ENCODE data around the gene NAV3. TPM values are rescaled to one million over a fixed set of nuclear protein-coding genes. Genes with fewer than 3 reads are reported as not detected.

The NAV3 gene
- polyA plus RNA-seq, 1 donor from 2014 or later = 36.9 TPM

GRCh38 chr12:77835969-77836368 lies 5.3 kb downstream of the NAV3 start:
- no peak overlapping the region for H2AFZ ChIP-seq (ENCODE audit: low read depth, low read length)
- no peak overlapping the region for H3K4me2 ChIP-seq (ENCODE audit: low read length)
- H3K79me2 ChIP-seq (replicated peaks; ENCODE audit: insufficient read depth, low read length) = no peaks in the 10 kb centered on the region

GRCh38 chr12:77837876-77838291 lies 7.2 kb downstream of the NAV3 start:
- Histone ChIP-seq H3K27ac (ENCODE audit: low read length) (no peak overlapping the region), H3K9me2 (ENCODE audit: insufficient read depth, low read length) (no peaks in the 10 kb centered on the region), H3K4me3 (ENCODE audit: low read length) (no peak overlapping the region), H3F3A (ENCODE audit: insufficient read depth, low read length, poor library complexity, severe bottlenecking) (no peaks in the 10 kb centered on the region), H4K20me1 (ENCODE audit: insufficient read depth) (no peaks in the 10 kb centered on the region), H3K36me3 (ENCODE audit: insufficient read depth, low read length) (no peaks in the 10 kb centered on the region), H3K9ac (ENCODE audit: low read length) (no peak overlapping the region), H3K79me2 (replicated peaks; ENCODE audit: insufficient read depth, low read length) (no peaks in the 10 kb centered on the region), H2AFZ (ENCODE audit: low read depth, low read length) (no peak overlapping the region), H3K27me3 (ENCODE audit: insufficient read depth, low read depth, low read length) (no peaks in the 10 kb centered on the region), H3K9me3 (ENCODE audit: low read length) (no peaks in the 10 kb centered on the region), H3K4me2 (ENCODE audit: low read length) (no peak overlapping the region)
- TF ChIP-seq SMC3 (conservative IDR thresholded peaks at IDR 0.05; ENCODE audit: poor library complexity) (no peak), RAD21 (conservative IDR thresholded peaks at IDR 0.05) (no peak)

More at GRCh38 chr12:77835969-77836368, 5.3 kb downstream of the NAV3 start:
- no peaks in the 10 kb centered on the region for H4K20me1 ChIP-seq (ENCODE audit: insufficient read depth)
- no peak overlapping the region for H3K4me3 ChIP-seq (ENCODE audit: low read length)
- no peak overlapping the region for H3K9ac ChIP-seq (ENCODE audit: low read length)
- H3F3A ChIP-seq (ENCODE audit: insufficient read depth, low read length, poor library complexity, severe bottlenecking) = no peaks in the 10 kb centered on the region
- TF ChIP-seq RAD21 (conservative IDR thresholded peaks at IDR 0.05) = no peak
- no peak for TF ChIP-seq SMC3 (conservative IDR thresholded peaks at IDR 0.05; ENCODE audit: poor library complexity)
- no peak for TF ChIP-seq EP300 (conservative IDR thresholded peaks at IDR 0.05; ENCODE audit: poor library complexity, severe bottlenecking)
- no peak for TF ChIP-seq POLR2AphosphoS5 (IDR thresholded peaks at IDR 0.05)
- TF ChIP-seq MXI1 (conservative IDR thresholded peaks at IDR 0.05; ENCODE audit: poor library complexity, severe bottlenecking) = no peak
- no peak for TF ChIP-seq CTCF (IDR thresholded peaks at IDR 0.05; ENCODE audit: poor library complexity, severe bottlenecking)
- no peak for TF ChIP-seq EZH2 (IDR thresholded peaks at IDR 0.05; ENCODE audit: borderline replicate concordance, insufficient read depth, low read length, poor library complexity, severe bottlenecking)
- no peaks in the 10 kb centered on the region for H3K36me3 ChIP-seq (ENCODE audit: insufficient read depth, low read length)
- H3K9me3 ChIP-seq (ENCODE audit: low read length) = no peaks in the 10 kb centered on the region
- no peaks in the 10 kb centered on the region for H3K27me3 ChIP-seq (ENCODE audit: insufficient read depth, low read depth, low read length)
- no peaks in the 10 kb centered on the region for H3K9me2 ChIP-seq (ENCODE audit: insufficient read depth, low read length)
- H3K27ac ChIP-seq (ENCODE audit: low read length) = no peak overlapping the region

GRCh38 chr12:77841521-77841920 lies 10.8 kb downstream of the NAV3 start:
- Histone ChIP-seq H3K9ac (ENCODE audit: low read length) (no peak overlapping the region), H3K79me2 (replicated peaks; ENCODE audit: insufficient read depth, low read length) (no peaks in the 10 kb centered on the region), H3K4me2 (ENCODE audit: low read length) (no peak overlapping the region), H3K9me3 (ENCODE audit: low read length) (no peaks in the 10 kb centered on the region), H3K9me2 (ENCODE audit: insufficient read depth, low read length) (no peaks in the 10 kb centered on the region), H3K36me3 (ENCODE audit: insufficient read depth, low read length) (no peaks in the 10 kb centered on the region), H3F3A (ENCODE audit: insufficient read depth, low read length, poor library complexity, severe bottlenecking) (no peaks in the 10 kb centered on the region), H3K4me3 (ENCODE audit: low read length) (no peak overlapping the region), H4K20me1 (ENCODE audit: insufficient read depth) (no peaks in the 10 kb centered on the region), H2AFZ (ENCODE audit: low read depth, low read length) (no peak overlapping the region), H3K27ac (ENCODE audit: low read length) (no peak overlapping the region), H3K27me3 (ENCODE audit: insufficient read depth, low read depth, low read length) (no peaks in the 10 kb centered on the region)
- TF ChIP-seq REST (IDR thresholded peaks at IDR 0.05; ENCODE audit: borderline replicate concordance) = no peak
- no peak for TF ChIP-seq TAF1 (IDR thresholded peaks at IDR 0.05; ENCODE audit: low read depth)
- no peak for TF ChIP-seq CTCF (IDR thresholded peaks at IDR 0.05; ENCODE audit: poor library complexity, severe bottlenecking)
- no peak for TF ChIP-seq MXI1 (conservative IDR thresholded peaks at IDR 0.05; ENCODE audit: poor library complexity, severe bottlenecking)
- TF ChIP-seq RAD21 (conservative IDR thresholded peaks at IDR 0.05) = no peak
- TF ChIP-seq EP300 (conservative IDR thresholded peaks at IDR 0.05; ENCODE audit: poor library complexity, severe bottlenecking) = no peak
- no peak for TF ChIP-seq EZH2 (IDR thresholded peaks at IDR 0.05; ENCODE audit: borderline replicate concordance, insufficient read depth, low read length, poor library complexity, severe bottlenecking)
- no peak for TF ChIP-seq SMC3 (conservative IDR thresholded peaks at IDR 0.05; ENCODE audit: poor library complexity)
- no peak for TF ChIP-seq POLR2AphosphoS5 (IDR thresholded peaks at IDR 0.05)

Measured in neural cell (in vitro differentiated cells).